ENCODE data around the gene RNF144B.

RNF144B gene

DNA sequence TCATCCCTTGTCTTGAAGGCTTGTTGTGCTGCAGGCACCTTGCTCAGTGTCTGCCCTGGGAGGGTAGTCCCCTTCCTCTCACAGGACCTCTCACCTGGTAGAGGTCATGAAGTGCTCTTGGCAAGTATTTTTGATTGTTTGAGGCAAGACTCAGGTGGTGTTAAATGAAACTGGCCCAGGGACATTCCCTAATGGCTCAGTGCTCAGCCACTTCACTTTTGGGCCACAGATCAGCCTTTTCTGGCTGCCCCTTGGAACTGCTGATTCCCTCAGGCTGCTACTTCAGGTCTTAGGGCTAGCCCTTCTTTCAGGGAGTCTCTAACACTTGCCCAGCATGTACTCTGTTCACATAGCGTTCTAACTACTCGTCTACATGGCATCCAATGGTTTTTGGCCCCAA, 111.3 kb downstream of the RNF144B start:
- Histone ChIP-seq H3K36me3 (ENCODE audit: control insufficient read depth, insufficient read depth, low read length) (no peaks in the 10 kb centered on the region), H3K4me3 (replicated peaks; ENCODE audit: low read depth, low read length) (no peak overlapping the region), H3K27me3 (replicated peaks; ENCODE audit: control insufficient read depth, insufficient read depth, low read length) (peaks cover 3% of the 10 kb centered on the region; the same call in 1 of the 2 replicates)
- no peak for DNase-seq (ENCODE audit: extremely low read depth, insufficient read length)
- TF ChIP-seq, protein P1, sequence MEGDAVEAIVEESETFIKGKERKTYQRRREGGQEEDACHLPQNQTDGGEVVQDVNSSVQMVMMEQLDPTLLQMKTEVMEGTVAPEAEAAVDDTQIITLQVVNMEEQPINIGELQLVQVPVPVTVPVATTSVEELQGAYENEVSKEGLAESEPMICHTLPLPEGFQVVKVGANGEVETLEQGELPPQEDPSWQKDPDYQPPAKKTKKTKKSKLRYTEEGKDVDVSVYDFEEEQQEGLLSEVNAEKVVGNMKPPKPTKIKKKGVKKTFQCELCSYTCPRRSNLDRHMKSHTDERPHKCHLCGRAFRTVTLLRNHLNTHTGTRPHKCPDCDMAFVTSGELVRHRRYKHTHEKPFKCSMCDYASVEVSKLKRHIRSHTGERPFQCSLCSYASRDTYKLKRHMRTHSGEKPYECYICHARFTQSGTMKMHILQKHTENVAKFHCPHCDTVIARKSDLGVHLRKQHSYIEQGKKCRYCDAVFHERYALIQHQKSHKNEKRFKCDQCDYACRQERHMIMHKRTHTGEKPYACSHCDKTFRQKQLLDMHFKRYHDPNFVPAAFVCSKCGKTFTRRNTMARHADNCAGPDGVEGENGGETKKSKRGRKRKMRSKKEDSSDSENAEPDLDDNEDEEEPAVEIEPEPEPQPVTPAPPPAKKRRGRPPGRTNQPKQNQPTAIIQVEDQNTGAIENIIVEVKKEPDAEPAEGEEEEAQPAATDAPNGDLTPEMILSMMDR (IDR thresholded peaks at IDR 0.05; ENCODE audit: insufficient read depth, low read length, poor library complexity, severe bottlenecking): no peak

DNA sequence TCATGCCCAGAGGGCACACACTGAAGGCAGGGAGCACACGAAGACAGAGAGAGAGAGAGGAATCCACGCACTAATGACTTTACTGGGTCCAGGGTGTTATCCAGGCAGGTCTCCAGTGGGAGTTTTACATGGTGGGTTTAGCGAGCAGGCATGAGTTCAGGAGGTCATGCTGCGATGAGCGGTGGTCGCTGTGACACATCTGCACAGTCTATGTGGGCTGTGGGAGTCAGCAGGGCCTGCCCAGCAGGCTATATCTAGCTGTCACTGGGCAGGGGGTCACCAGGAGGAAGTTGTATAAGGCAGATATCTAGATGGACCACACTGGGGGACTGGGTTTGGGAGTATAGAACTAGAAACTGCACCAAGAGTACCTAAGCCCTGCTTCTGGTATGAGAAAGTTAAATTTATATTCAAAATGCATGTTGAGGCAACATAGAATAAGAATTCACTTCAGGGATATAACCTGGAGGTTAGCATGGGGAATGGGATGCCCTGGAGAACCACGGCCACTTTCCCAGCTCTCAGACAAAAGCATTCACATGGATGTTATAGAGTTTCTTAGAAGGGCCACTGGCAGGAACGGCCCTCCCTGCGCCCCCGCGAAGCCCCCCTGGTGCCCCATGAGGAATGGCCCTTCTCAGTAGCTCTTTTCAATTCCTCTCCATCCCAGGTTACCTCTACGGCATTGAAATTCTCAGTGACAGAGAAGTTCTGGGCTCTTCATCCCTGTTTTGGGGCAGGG, 113.9 kb downstream of the RNF144B start:
- H3K4me3 ChIP-seq (replicated peaks; ENCODE audit: low read depth, low read length): no peak overlapping the region
- DNase-seq (ENCODE audit: extremely low read depth, insufficient read length): no peak
- no peaks in the 10 kb centered on the region for H3K36me3 ChIP-seq (ENCODE audit: control insufficient read depth, insufficient read depth, low read length)
- H3K27me3 ChIP-seq (replicated peaks; ENCODE audit: control insufficient read depth, insufficient read depth, low read length): peaks cover 3% of the 10 kb centered on the region; the same call in 1 of the 2 replicates
- TF ChIP-seq, protein P1 (IDR thresholded peaks at IDR 0.05; ENCODE audit: insufficient read depth, low read length, poor library complexity, severe bottlenecking): no peak

DNA sequence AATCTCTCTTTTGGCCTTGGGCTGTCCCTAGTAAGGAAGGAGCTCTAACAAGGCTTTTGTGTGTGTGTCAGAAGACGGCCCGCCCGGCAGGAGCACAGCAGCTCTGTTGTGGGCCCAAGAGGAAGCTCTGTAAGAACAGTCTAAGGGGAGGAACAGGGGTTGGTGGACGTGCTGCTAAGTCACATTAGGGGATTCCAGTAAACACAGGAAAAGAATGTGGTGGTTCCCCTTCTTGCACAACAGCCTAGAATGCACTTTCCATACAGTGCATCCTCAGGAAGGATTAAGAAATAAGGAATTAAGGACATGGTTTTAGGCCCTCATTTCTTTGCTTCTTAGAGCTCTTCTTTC, 114.5 kb downstream of the RNF144B start:
- TF ChIP-seq, protein P1 (IDR thresholded peaks at IDR 0.05; ENCODE audit: insufficient read depth, low read length, poor library complexity, severe bottlenecking): no peak
- H3K4me3 ChIP-seq (replicated peaks; ENCODE audit: low read depth, low read length): no peak overlapping the region
- H3K36me3 ChIP-seq (ENCODE audit: control insufficient read depth, insufficient read depth, low read length): no peaks in the 10 kb centered on the region
- DNase-seq (ENCODE audit: extremely low read depth, insufficient read length): no peak
- H3K27me3 ChIP-seq (replicated peaks; ENCODE audit: control insufficient read depth, insufficient read depth, low read length): peaks cover 1% of the 10 kb centered on the region; the same call in 1 of the 2 replicates

DNA sequence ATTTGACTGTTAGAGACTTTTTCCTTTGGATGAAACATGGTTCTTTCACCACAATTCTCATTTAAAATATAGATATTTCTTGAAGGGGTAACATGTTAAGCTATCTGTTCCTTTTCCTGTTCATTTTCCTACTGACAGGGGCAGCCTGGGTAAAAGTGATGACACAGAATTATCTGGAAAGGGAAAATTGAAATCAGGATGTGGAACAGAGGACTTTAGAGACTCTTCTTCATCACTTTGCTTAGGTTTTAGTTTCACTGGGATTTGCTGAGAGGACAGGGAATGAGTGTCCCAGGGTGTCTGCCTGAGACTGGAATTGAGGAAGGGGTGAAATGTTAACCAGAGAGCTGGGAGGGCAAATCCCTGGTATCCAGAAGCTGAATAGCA, 116.0 kb downstream of the RNF144B start:
- DNase-seq (ENCODE audit: extremely low read depth, insufficient read length): no peak
- Histone ChIP-seq H3K27me3 (replicated peaks; ENCODE audit: control insufficient read depth, insufficient read depth, low read length) (peaks cover 3% of the 10 kb centered on the region; the same call in 1 of the 2 replicates), H3K4me3 (replicated peaks; ENCODE audit: low read depth, low read length) (no peak overlapping the region), H3K36me3 (ENCODE audit: control insufficient read depth, insufficient read depth, low read length) (no peaks in the 10 kb centered on the region)
- TF ChIP-seq, protein P1 (IDR thresholded peaks at IDR 0.05; ENCODE audit: insufficient read depth, low read length, poor library complexity, severe bottlenecking): no peak

DNA sequence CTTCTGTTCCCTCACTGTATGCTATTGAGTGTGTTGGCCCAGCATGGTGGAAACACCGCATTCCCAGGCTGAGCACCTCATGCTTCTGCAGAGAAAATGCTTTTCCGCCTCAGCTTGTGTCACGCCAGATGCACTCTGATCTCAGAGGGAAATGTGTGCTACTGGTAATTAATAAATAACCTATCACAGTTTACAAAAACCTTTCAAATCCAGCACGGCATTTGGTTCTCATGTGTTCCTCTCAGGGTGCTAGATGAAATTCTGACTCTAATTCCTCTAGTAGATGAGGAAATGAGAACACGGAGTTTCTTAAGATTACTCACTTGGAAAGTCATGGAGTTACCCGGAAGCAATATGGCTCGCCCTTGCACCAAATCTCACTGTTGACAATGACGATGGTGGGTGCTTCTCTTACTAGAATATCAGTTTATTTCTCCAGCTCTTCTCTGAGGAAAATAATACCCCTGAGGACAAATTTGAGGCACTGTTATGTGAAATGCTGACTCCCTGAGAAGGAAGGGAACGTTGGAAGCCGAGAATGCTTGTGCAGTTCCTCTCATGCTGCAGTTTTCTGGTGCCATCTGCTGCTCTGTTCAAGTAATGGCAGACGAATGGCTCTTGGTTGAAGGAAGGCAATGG, 116.6 kb downstream of the RNF144B start:
- H3K36me3 ChIP-seq (ENCODE audit: control insufficient read depth, insufficient read depth, low read length): no peaks in the 10 kb centered on the region
- H3K4me3 ChIP-seq (replicated peaks; ENCODE audit: low read depth, low read length): 0 out of 2 replicates have a peak overlapping the region, but pooled peaks have one; percentile 25
- TF ChIP-seq, protein P1 (IDR thresholded peaks at IDR 0.05; ENCODE audit: insufficient read depth, low read length, poor library complexity, severe bottlenecking): peak; percentile 87
- H3K27me3 ChIP-seq (replicated peaks; ENCODE audit: control insufficient read depth, insufficient read depth, low read length): peaks cover 2% of the 10 kb centered on the region; the same call in 1 of the 2 replicates
- DNase-seq (ENCODE audit: extremely low read depth, insufficient read length): no peak
